DOHH2 (cell line): ENCODE data around the gene TNFRSF12A.

ENCODE experiments used
- H3F3A ChIP-seq: fragments of 200-600 bp; sonication (generic), shearing (Covaris generic); 2 replicates; pipeline ENCODE4 v1.6.0; 2016; ENCODE audit warnings: antibody characterized with exemption, mild to moderate bottlenecking; ENCODE audit not compliant: control insufficient read depth, insufficient read depth
- H3K27ac ChIP-seq: fragments of 200-600 bp; sonication (generic); 2 replicates; pipeline ENCODE4 v1.5.1; 2014; ENCODE audit warnings: low read depth, mild to moderate bottlenecking, low read length, moderate library complexity
- H3K27me3 ChIP-seq: fragments of 200-600 bp; sonication (generic); 2 replicates; pipeline ENCODE4 v1.6.1; 2014; ENCODE audit warnings: mild to moderate bottlenecking, low read length, mixed read lengths; ENCODE audit not compliant: control insufficient read depth
- H3K36me3 ChIP-seq: fragments of 200-600 bp; sonication (generic); 2 replicates; pipeline ENCODE4 v1.6.1; 2014; ENCODE audit warnings: mild to moderate bottlenecking, low read length, moderate library complexity, mixed read lengths; ENCODE audit not compliant: control insufficient read depth
- H3K4me1 ChIP-seq: fragments of 200-600 bp; sonication (generic); 2 replicates; pipeline ENCODE4 v1.6.1; 2014; ENCODE audit warnings: mild to moderate bottlenecking, low read length, mixed read lengths; ENCODE audit not compliant: control insufficient read depth
- H3K4me2 ChIP-seq: fragments of 200-600 bp; sonication (generic); 2 replicates; pipeline ENCODE4 v1.6.0; 2014; ENCODE audit warnings: mild to moderate bottlenecking, low read length, moderate library complexity
- H3K4me3 ChIP-seq: fragments of 200-600 bp; sonication (generic); 2 replicates; pipeline ENCODE4 v1.5.1; 2014; ENCODE audit warnings: mild to moderate bottlenecking, low read length, mixed read lengths
- H3K79me2 ChIP-seq: fragments of 200-600 bp; sonication (generic); 2 replicates; pipeline ENCODE4 v1.6.1; 2014; ENCODE audit warnings: mild to moderate bottlenecking, low read length, mixed read lengths; ENCODE audit not compliant: control insufficient read depth
- H3K9me2 ChIP-seq: fragments of 200-600 bp; sonication (generic); replicated peaks from 2 replicates; pipeline ENCODE4 v1.6.1; 2014; ENCODE audit warnings: mild to moderate bottlenecking, low read length, mixed read lengths; ENCODE audit not compliant: control insufficient read depth
- H3K9me3 ChIP-seq: fragments of 200-600 bp; sonication (generic); 2 replicates; pipeline ENCODE4 v1.6.1; 2014; ENCODE audit warnings: antibody characterized with exemption, low read length, mixed read lengths; ENCODE audit not compliant: control insufficient read depth, insufficient read depth
- H4K20me1 ChIP-seq: fragments of 200-600 bp; sonication (generic); 2 replicates; pipeline ENCODE4 v1.6.0; 2014; ENCODE audit warnings: low read depth, mild to moderate bottlenecking, antibody characterized with exemption, low read length, moderate library complexity; ENCODE audit not compliant: control insufficient read depth, insufficient read depth
- EZH2phosphoT487 ChIP-seq: fragments of 200-600 bp; sonication (generic); IDR thresholded peaks from 2 replicates; pipeline ENCODE4 v1.6.1; 2017; ENCODE audit warnings: borderline replicate concordance, mild to moderate bottlenecking, antibody characterized with exemption, low read length, moderate library complexity, mixed read lengths
- TF ChIP-seq, protein P1 (sequence below): fragments of 200-600 bp; sonication (generic); IDR thresholded peaks from one replicate; pipeline ENCODE4 v1.5.1; 2014; ENCODE audit warnings: antibody characterized with exemption, mild to moderate bottlenecking, low read depth, low read length; ENCODE audit not compliant: poor library complexity, severe bottlenecking

TNFRSF12A gene

DNA sequence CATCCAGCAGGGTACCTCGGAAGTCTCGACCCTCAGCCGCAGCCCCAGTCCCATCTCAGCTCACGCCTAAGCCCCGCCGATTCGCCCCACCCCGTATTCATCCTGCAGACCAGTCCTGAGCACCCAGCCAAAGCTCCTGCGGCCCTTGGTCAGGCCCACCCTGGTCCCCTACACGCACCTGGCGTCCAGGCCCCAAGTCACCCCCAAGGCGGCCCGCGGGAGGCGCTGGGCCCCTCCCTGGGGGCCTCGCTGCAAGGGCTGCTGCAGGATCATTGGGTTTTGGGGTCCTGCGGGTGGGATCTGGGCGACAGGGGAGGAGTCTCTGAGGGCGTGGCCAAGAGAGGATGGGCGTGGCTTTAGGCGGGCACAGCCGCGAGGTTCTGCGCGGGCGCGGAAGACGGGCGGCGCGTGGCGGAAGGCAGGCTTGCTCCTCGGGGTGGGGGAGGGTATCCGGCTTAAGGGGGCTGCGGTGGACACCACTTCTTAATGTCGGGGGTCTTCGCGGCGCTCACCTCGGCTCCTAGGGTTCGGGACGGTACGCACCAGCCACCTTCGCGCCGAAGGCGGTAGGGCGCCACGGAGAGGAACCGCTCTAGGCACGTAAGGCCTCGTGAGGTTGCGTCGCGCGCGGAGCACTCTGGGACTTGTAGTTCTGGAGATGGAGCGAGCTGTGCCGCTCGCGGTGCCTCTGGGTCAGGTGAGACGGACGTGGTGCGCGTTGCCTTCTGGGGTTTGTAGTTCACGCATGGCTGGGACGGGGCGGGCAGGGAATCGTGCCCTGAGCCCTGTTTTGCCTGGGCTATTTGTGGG, 3.7 kb downstream of the TNFRSF12A start, which contains the start of the genes HCFC1R1 and THOC6:
HCFC1R1 (minus strand) TSS at position 274 of the 810 bp plus-strand sequence; CDS start at position 273, 1 bp downstream.
THOC6 (plus strand) TSS at position 367 of the 810 bp plus-strand sequence; CDS start at position 659, 292 bp downstream.
- TF ChIP-seq EZH2phosphoT487 = no peak
- TF ChIP-seq, protein P1, sequence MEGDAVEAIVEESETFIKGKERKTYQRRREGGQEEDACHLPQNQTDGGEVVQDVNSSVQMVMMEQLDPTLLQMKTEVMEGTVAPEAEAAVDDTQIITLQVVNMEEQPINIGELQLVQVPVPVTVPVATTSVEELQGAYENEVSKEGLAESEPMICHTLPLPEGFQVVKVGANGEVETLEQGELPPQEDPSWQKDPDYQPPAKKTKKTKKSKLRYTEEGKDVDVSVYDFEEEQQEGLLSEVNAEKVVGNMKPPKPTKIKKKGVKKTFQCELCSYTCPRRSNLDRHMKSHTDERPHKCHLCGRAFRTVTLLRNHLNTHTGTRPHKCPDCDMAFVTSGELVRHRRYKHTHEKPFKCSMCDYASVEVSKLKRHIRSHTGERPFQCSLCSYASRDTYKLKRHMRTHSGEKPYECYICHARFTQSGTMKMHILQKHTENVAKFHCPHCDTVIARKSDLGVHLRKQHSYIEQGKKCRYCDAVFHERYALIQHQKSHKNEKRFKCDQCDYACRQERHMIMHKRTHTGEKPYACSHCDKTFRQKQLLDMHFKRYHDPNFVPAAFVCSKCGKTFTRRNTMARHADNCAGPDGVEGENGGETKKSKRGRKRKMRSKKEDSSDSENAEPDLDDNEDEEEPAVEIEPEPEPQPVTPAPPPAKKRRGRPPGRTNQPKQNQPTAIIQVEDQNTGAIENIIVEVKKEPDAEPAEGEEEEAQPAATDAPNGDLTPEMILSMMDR = no peak
- Histone ChIP-seq H3F3A (peaks cover 14% of the 10 kb centered on the region; the same call in 1 of the 2 replicates), H3K79me2 (peaks cover 5% of the 10 kb centered on the region), H3K36me3 (peaks cover 19% of the 10 kb centered on the region), H4K20me1 (no peaks in the 10 kb centered on the region; the same call in 1 of the 2 replicates), H3K4me2 (peak within 1 kb of the TSS; percentile 90), H3K9me2 (no peaks in the 10 kb centered on the region), H3K4me1 (peaks cover 49% of the 10 kb centered on the region), H3K4me3 (peak within 1 kb of the TSS; percentile 78), H3K9me3 (no peaks in the 10 kb centered on the region), H3K27ac (peak within 1 kb of the TSS; percentile 68), H3K27me3 (peaks cover 5% of the 10 kb centered on the region)

DNA sequence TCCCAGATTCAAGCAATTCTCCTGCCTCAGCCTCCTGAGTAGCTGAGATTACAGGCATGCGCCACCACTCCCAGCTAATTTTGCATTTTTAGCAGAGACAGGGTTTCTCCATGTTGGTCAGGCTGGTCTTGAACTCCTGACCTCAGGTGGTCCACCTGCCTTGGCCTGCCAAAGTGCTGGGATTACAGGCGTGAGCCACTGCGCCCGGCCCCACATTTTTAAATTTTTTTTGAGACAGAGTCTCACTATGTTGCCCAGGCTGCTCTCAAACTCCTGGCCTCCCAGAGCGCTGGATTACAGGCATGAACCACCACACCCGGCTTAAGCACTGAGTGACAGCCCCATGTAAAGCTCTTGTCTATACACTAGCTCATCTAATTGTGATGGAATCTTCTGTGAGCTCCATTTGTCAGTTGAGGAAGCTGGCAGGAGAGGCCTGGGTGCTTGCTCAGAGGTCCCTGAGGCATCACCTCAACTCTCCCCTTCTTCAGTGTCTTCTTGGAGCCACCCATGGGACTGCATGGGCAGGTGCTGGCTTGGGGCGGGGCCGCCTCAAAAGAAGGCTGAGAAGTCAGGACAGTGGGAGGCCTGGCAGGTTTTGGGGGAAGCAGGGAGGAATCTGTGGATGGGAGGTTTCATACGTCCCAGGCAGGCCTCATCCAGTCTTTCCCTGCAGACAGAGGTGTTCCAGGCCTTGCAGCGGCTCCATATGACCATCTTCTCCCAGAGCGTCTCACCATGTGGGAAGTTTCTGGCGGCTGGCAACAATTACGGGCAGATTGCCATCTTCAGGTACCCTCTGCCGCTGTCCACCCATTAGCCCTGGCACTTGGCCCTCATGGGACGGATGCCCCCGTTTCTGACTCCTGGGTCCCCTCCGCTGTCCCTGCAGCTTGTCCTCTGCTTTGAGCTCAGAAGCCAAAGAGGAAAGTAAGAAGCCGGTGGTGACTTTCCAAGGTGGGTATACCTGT, 5.1 kb downstream of the TNFRSF12A start:
- Histone ChIP-seq H4K20me1 (no peaks in the 10 kb centered on the region; the same call in 1 of the 2 replicates), H3K27me3 (peaks cover 19% of the 10 kb centered on the region), H3K9me3 (no peaks in the 10 kb centered on the region), H3K4me2 (peak overlapping the region; percentile 90), H3K79me2 (peaks cover 5% of the 10 kb centered on the region), H3K9me2 (no peaks in the 10 kb centered on the region), H3F3A (peaks cover 14% of the 10 kb centered on the region; the same call in 1 of the 2 replicates), H3K27ac (no peak overlapping the region), H3K4me1 (peaks cover 48% of the 10 kb centered on the region), H3K4me3 (no peak overlapping the region), H3K36me3 (peaks cover 19% of the 10 kb centered on the region)
- TF ChIP-seq EZH2phosphoT487 = no peak
- TF ChIP-seq, protein P1 = no peak

DNA sequence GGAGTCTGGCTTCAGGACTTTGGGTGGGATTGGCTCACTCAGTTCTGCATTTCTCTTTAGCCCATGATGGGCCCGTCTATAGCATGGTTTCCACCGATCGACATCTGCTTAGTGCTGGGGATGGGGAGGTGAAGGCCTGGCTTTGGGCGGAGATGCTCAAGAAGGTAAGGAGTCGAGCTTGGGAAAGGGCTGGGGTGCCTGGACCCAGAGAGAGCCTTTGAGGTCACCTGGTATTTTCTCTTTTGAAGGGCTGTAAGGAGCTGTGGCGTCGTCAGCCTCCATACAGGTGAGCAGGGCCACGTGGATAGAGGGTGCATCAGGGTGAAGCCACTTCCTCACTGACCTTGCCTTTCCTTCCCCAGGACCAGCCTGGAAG, 5.8 kb downstream of the TNFRSF12A start:
- H3K9me3 ChIP-seq = no peaks in the 10 kb centered on the region
- no peaks in the 10 kb centered on the region; the same call in 1 of the 2 replicates for H4K20me1 ChIP-seq
- H3K9me2 ChIP-seq = no peaks in the 10 kb centered on the region
- no peak for TF ChIP-seq EZH2phosphoT487
- TF ChIP-seq, protein P1 = no peak
- H3K27ac ChIP-seq = no peak overlapping the region
- no peak overlapping the region for H3K4me3 ChIP-seq
- H3K27me3 ChIP-seq = peaks cover 24% of the 10 kb centered on the region
- H3K79me2 ChIP-seq = peaks cover 5% of the 10 kb centered on the region
- H3K36me3 ChIP-seq = peaks cover 19% of the 10 kb centered on the region
- peaks cover 14% of the 10 kb centered on the region; the same call in 1 of the 2 replicates for H3F3A ChIP-seq
- H3K4me2 ChIP-seq = no peak overlapping the region
- peaks cover 42% of the 10 kb centered on the region for H3K4me1 ChIP-seq
